GM21367 (cell line): Measurements from ENCODE around the gene FAT3.

Experiments used
- ATAC-seq: cut with Tn5 transposase; IDR thresholded peaks from one replicate; pipeline ENCODE4 v1.9.1; 2021; ENCODE audit not compliant: unreplicated experiment

Gene FAT3

GRCh38 chr11:92224407-92225124, at the start of gene FAT3:
Gene FAT3 (plus strand): TSS chr11:92224818. CDS start chr11:92352113, 127,295 bp downstream.
- no peak for ATAC-seq

GRCh38 chr11:92179017-92179670, 45.5 kb upstream of the FAT3 start:
- no peak for ATAC-seq

GRCh38 chr11:92180226-92180625, 44.4 kb upstream of the FAT3 start:
- ATAC-seq, result no peak

GRCh38 chr11:92180664-92181251, 43.9 kb upstream of the FAT3 start:
- ATAC-seq, result no peak

- no peak for ATAC-seq
These were observed 33.9 kb upstream of the FAT3 start for GRCh38 chr11:92190535-92191206.

GRCh38 chr11:92192141-92192540, 32.5 kb upstream of the FAT3 start:
- no peak for ATAC-seq

- no peak for ATAC-seq
These were observed 26.4 kb upstream of the FAT3 start for GRCh38 chr11:92198268-92198667.

- no peak for ATAC-seq
These were observed 24.6 kb upstream of the FAT3 start for GRCh38 chr11:92199991-92200390.

GRCh38 chr11:92204731-92205130, 19.9 kb upstream of the FAT3 start:
- no peak for ATAC-seq

- ATAC-seq, result no peak
These were observed 18.2 kb upstream of the FAT3 start for GRCh38 chr11:92206441-92206840.

GRCh38 chr11:92211576-92212167, 12.9 kb upstream of the FAT3 start:
- ATAC-seq, result no peak

GRCh38 chr11:92212530-92212929, 12.1 kb upstream of the FAT3 start:
- ATAC-seq, result no peak

- ATAC-seq, result no peak
These were observed 7.8 kb upstream of the FAT3 start for GRCh38 chr11:92216789-92217188.

GRCh38 chr11:92219476-92219875, 5.1 kb upstream of the FAT3 start:
- no peak for ATAC-seq

GRCh38 chr11:92222701-92223100, 1.9 kb upstream of the FAT3 start:
- no peak for ATAC-seq

GRCh38 chr11:92224054-92224406, 588 bp upstream of the FAT3 start:
- no peak for ATAC-seq

GRCh38 chr11:92225125-92225567, 528 bp downstream of the FAT3 start:
- no peak for ATAC-seq

GRCh38 chr11:92225568-92226330, 1.1 kb downstream of the FAT3 start:
- no peak for ATAC-seq

GRCh38 chr11:92226331-92227229, 2.0 kb downstream of the FAT3 start:
- no peak for ATAC-seq
